VCaP (cell line): Measurements from ENCODE around the gene EMC9.

Source experiments
- H3K27ac ChIP-seq: fragments of 450-650 bp; 2 replicates; pipeline ENCODE4 v1.5.1; 2017
- TF ChIP-seq, protein P1 (sequence below): fragments of 450-650 bp; conservative IDR thresholded peaks from 2 replicates; pipeline ENCODE4 v1.5.1; 2017; ENCODE audit warnings: mild to moderate bottlenecking, moderate library complexity

EMC9 gene

DNA sequence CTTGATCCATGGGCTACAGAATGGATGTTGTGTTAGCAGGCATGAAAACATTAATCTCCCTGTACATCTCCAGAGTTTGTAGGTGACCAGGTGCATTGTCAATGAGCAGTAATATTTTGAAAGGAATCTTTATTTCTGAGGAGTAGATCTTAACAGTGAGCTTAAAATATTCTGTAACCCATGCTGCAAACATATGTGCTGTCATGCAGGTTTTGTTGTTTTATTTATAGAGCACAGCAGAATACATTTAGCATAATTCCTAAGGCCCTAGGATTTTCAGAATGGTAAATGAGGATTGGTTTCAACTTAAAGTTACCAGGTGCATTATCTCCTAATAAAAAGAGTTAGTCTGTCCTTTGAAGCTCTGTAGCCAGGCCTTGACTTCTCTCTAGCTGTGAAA, 14.5 kb downstream of the EMC9 start:
- TF ChIP-seq, protein P1, sequence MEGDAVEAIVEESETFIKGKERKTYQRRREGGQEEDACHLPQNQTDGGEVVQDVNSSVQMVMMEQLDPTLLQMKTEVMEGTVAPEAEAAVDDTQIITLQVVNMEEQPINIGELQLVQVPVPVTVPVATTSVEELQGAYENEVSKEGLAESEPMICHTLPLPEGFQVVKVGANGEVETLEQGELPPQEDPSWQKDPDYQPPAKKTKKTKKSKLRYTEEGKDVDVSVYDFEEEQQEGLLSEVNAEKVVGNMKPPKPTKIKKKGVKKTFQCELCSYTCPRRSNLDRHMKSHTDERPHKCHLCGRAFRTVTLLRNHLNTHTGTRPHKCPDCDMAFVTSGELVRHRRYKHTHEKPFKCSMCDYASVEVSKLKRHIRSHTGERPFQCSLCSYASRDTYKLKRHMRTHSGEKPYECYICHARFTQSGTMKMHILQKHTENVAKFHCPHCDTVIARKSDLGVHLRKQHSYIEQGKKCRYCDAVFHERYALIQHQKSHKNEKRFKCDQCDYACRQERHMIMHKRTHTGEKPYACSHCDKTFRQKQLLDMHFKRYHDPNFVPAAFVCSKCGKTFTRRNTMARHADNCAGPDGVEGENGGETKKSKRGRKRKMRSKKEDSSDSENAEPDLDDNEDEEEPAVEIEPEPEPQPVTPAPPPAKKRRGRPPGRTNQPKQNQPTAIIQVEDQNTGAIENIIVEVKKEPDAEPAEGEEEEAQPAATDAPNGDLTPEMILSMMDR, result no peak

DNA sequence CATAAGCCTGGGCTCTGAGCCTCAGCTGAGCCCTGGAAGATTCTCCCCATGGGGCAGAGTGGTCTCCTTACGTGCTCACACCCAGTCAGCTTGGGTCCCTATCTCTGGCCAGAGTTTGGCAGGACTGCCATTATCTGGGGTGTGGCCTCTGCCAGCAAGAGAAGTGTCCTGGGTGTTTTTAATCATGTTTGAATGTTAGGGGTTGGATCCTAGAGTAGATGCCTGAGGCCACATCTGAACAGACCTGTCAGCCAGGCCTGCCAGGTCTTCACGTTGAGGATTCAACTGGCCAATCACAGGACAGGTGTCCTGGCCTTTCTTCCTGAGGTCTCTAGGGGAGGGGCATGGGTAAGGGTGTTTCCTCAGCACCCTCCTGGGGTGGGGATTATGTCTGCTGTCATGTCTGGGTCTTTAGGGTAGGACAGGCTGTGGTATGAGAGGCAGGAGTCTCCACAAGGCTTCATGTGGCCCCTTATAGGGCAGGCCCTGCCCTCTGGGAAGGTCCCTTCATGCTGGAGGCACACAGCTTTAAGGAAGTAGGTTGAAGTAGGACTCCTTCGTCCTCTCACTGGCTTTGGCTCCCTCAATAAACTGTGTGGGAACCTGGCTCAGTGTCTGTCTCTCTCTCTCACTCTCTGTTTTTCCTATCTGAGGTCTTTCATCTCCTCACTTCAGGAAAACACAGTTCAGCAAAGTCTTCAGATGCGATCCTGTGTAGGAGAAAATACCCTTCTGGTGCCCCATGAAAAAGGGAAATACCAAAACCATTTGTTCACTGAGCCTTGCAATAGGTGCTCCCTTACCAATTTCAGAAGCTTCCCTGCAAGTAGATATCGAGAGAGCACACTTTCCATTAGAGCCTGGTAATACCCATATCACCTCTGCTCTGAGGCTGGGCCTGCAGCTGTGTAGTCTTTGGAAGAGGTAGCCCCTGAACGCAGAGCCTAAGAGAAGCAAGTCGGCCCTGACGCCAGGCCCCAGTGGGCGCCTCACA, 17.7 kb downstream of the EMC9 start:
- TF ChIP-seq, protein P1, result no peak
- H3K27ac ChIP-seq, result no peak overlapping the region

More for the DNA sequence above, 14.5 kb downstream of the EMC9 start:
- H3K27ac ChIP-seq, result no peak overlapping the region

DNA sequence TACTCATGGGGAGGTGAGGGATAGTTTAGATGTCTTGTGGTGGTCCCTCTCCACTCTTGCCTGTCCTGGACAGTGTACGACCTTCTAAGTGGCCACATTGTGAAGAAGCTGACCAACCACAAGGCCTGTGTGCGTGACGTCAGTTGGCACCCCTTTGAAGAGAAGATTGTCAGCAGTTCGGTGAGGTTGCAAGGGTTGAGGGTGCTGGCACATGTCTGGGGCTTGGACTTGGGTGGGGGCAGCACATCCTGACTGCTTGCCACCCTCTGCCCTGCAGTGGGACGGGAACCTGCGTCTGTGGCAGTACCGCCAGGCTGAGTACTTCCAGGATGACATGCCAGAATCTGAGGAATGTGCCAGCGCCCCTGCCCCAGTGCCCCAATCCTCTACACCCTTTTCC, 18.5 kb downstream of the EMC9 start:
- H3K27ac ChIP-seq, result no peak overlapping the region
- TF ChIP-seq, protein P1, result no peak

DNA sequence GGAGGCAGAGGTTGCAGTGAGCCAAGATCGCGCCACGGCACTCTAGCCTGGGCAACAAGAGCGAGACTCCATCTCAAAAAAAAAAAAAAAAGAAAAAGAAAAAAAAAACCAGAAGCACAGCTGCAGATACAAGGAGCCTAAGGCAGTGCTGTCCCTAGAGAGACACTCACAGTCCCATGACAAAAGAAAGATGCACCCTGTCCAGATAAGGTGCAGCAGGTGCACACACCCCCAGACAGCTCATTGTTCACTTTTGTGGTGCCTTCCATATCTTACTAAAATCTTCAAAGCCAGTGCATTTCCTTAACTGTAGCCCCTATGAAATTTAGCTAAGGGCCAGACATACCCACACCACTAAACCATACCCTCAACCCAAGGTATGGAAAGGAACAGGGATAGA, 19.0 kb downstream of the EMC9 start:
- no peak overlapping the region for H3K27ac ChIP-seq
- TF ChIP-seq, protein P1, result no peak

DNA sequence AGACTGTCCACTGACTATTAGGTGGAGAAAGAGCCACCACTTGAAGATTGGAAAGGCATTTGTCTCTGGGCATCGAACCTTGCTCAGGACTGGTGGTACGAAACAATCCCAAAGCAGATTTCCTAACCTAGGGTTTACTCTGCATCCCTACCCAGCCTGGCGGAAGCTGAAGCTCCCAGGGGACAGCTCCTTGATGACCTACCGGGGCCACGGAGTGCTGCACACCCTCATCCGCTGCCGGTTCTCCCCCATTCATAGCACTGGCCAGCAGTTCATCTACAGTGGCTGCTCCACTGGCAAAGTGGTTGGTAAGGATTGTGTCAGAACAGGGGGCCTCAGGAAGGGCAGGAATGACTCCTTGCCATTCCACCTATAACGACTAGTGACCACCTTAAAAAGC, 20.2 kb downstream of the EMC9 start:
- TF ChIP-seq, protein P1, result no peak
- no peak overlapping the region for H3K27ac ChIP-seq

DNA sequence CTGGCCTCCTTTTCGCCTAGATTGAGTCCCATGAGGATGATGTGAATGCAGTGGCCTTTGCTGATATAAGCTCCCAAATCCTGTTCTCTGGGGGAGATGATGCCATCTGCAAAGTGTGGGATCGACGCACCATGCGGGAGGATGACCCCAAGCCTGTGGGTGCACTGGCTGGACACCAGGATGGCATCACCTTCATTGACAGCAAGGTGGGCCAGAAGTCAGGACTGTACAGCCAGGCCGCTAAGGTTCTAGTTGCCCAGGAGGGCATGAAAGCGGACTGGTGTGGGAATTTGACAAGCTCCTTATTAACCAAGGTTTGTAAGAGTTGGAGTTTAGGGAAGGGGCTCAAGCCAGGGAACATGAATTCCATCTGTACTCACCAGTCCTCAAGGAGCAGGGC, 21.7 kb downstream of the EMC9 start:
- H3K27ac ChIP-seq, result no peak overlapping the region
- TF ChIP-seq, protein P1, result no peak

DNA sequence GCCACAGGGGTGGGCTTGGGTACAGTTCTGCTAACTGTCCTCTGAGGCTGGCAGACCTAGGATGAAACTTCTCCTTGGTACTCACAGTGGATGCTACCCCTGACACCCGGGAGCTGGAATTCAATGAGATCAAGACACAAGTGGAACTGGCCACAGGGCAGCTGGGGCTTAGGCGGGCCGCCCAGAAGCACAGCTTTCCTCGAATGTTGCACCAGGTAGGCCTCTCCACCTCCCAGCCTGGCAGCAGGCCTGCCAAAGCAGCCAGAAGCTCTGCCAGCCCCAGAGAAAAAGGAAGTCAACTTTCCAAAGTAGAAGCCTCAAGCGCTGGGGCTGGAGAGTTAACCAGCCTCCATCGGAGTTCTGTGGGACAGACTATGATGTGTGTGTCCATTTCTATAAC, 24.2 kb downstream of the EMC9 start:
- TF ChIP-seq, protein P1, result no peak
- H3K27ac ChIP-seq, result no peak overlapping the region
